Measurements from ENCODE around the gene NFILZ. TPM values are rescaled to one million over a fixed set of nuclear protein-coding genes. Genes with fewer than 3 reads are reported as not detected.

The NFILZ gene
- polyA plus RNA-seq, 3 donors = not detected

- Histone ChIP-seq H3K36me3 (replicated peaks in 1 of 2; ENCODE audit: control insufficient read depth in 1 of 2, insufficient read depth in 2 of 2, low read length in 2 of 2) (no peaks in the 10 kb centered on the region), H3K9me3 (replicated peaks in 1 of 2; ENCODE audit: control insufficient read depth in 1 of 2, insufficient read depth in 1 of 2, low read length in 2 of 2) (peaks cover 5 to 6% of the 10 kb centered on the region in 2 donors), H3K27ac (ENCODE audit: low read depth in 1 of 2, low read length in 2 of 2) (peak overlapping the region; percentile 90 to 92), H3K4me1 (ENCODE audit: control insufficient read depth in 1 of 2, insufficient read depth in 2 of 2, low read length in 2 of 2) (peaks cover 60 to 63% of the 10 kb centered on the region in 2 donors), H3K4me2 (replicated peaks; ENCODE audit: extremely low read depth, low read length, poor library complexity, severe bottlenecking) (peak overlapping the region; percentile 66), H3K4me3 (replicated peaks in 1 of 3; ENCODE audit: low read depth in 2 of 3, low read length in 3 of 3) (peak overlapping the region; percentile 6 to 70 (median 34)), H3K79me2 (ENCODE audit: insufficient read depth, low read length) (no peaks in the 10 kb centered on the region), H3K9ac (ENCODE audit: insufficient read depth, low read length, poor library complexity, severe bottlenecking) (peak overlapping the region; percentile 47), H2AFZ (ENCODE audit: insufficient read depth, low read depth, low read length, poor library complexity, severe bottlenecking) (no peak overlapping the region), H4K20me1 (ENCODE audit: insufficient read depth, low read length) (no peaks in the 10 kb centered on the region), H3K27me3 (ENCODE audit: control insufficient read depth in 2 of 2, insufficient read depth in 2 of 2, low read length in 2 of 2) (no peaks in the 10 kb centered on the region)
- Mint-ChIP-seq H3K9me3 (peaks cover 4 to 15% (median 12%) of the 10 kb centered on the region in 7 donors), H3K27ac (peak overlapping the region; percentile 97 to 99 (median 98)), H3K4me3 (peak overlapping the region; percentile 73 to 89), H3K4me1 (peaks cover 66% of the 10 kb centered on the region), H3K27me3 (ENCODE audit: low read depth in 3 of 3) (peaks cover 0 to 9% (median 2%) of the 10 kb centered on the region in 3 donors), H3K36me3 (peaks cover 0 to 7% of the 10 kb centered on the region in 2 donors)
- intact Hi-C loops (cut with micrococcal nuclease) = no loop called here
- WGBS (ENCODE audit: insufficient coverage) = 0% methylated on average over 17 of the region's 21 CpGs
- TF ChIP-seq CTCF (IDR thresholded peaks at IDR 0.05) = no peak
- DNase-seq = peak; percentile 83 to 89 (median 89)
These were observed 7.7 kb downstream of the NFILZ start for GRCh38 chr19:8638078-8638619.

GRCh38 chr19:8639821-8640401 lies 9.5 kb downstream of the NFILZ start:
- H3K79me2 ChIP-seq (ENCODE audit: insufficient read depth, low read length) = no peaks in the 10 kb centered on the region
- peak overlapping the region; percentile 90 to 92 for H3K27ac ChIP-seq (ENCODE audit: low read depth in 1 of 2, low read length in 2 of 2)
- H3K27me3 Mint-ChIP-seq (ENCODE audit: low read depth in 3 of 3) = peaks cover 0 to 9% (median 2%) of the 10 kb centered on the region in 3 donors
- WGBS (ENCODE audit: insufficient coverage) = 53% methylated on average over 7 of the region's 8 CpGs
- intact Hi-C loops (cut with micrococcal nuclease) = loop anchor here in 1 of 2 donors (10.0 kb wide), 1 partner anchor 65 kb away; the partner anchor contains the start of gene MYO1F
- peaks cover 5 to 6% of the 10 kb centered on the region in 2 donors for H3K9me3 ChIP-seq (replicated peaks in 1 of 2; ENCODE audit: control insufficient read depth in 1 of 2, insufficient read depth in 1 of 2, low read length in 2 of 2)
- H3K9ac ChIP-seq (ENCODE audit: insufficient read depth, low read length, poor library complexity, severe bottlenecking) = peak overlapping the region; percentile 47
- peak overlapping the region; percentile 45 to 76 for H3K4me3 Mint-ChIP-seq
- H3K9me3 Mint-ChIP-seq = peaks cover 4 to 15% (median 12%) of the 10 kb centered on the region in 7 donors
- DNase-seq = no peak
- H3K4me1 ChIP-seq (ENCODE audit: control insufficient read depth in 1 of 2, insufficient read depth in 2 of 2, low read length in 2 of 2) = peaks cover 64 to 80% of the 10 kb centered on the region in 2 donors
- H3K4me2 ChIP-seq (replicated peaks; ENCODE audit: extremely low read depth, low read length, poor library complexity, severe bottlenecking) = peak overlapping the region; percentile 66
- no peak for TF ChIP-seq CTCF (IDR thresholded peaks at IDR 0.05)
- H4K20me1 ChIP-seq (ENCODE audit: insufficient read depth, low read length) = no peaks in the 10 kb centered on the region
- no peaks in the 10 kb centered on the region for H3K36me3 ChIP-seq (replicated peaks in 1 of 2; ENCODE audit: control insufficient read depth in 1 of 2, insufficient read depth in 2 of 2, low read length in 2 of 2)
- no peak overlapping the region for H2AFZ ChIP-seq (ENCODE audit: insufficient read depth, low read depth, low read length, poor library complexity, severe bottlenecking)
- H3K36me3 Mint-ChIP-seq = peaks cover 0 to 7% of the 10 kb centered on the region in 2 donors
- peak overlapping the region; percentile 97 to 99 (median 98) for H3K27ac Mint-ChIP-seq
- peak overlapping the region in 1 of 3 experiments; percentile 70 for H3K4me3 ChIP-seq (replicated peaks in 1 of 3; ENCODE audit: low read depth in 2 of 3, low read length in 3 of 3)
- H3K27me3 ChIP-seq (ENCODE audit: control insufficient read depth in 2 of 2, insufficient read depth in 2 of 2, low read length in 2 of 2) = no peaks in the 10 kb centered on the region
- H3K4me1 Mint-ChIP-seq = peaks cover 73% of the 10 kb centered on the region
